ENCODE results near the gene ZZZ3.
"Not testable (repeated sequence)": the region's sequence is repeated elsewhere in the genome, so short reads cannot be mapped to it uniquely, and the experiment has no call there.

ZZZ3 gene

GRCh38 chr1:77682460-77683159 lies at the start of gene ZZZ3:
Gene ZZZ3, minus strand, starts transcription at chr1:77682658. Its CDS starts 49,304 bp downstream, at chr1:77633354.
- peak; percentile 92 for DNase-seq (ENCODE audit: low read depth)

GRCh38 chr1:77732090-77732489 lies 49.6 kb upstream of the ZZZ3 start:
- no peak for DNase-seq (ENCODE audit: low read depth)

- DNase-seq (ENCODE audit: low read depth): no peak
These were observed 43.2 kb upstream of the ZZZ3 start for GRCh38 chr1:77725706-77726105.

GRCh38 chr1:77718181-77718580 lies 35.7 kb upstream of the ZZZ3 start:
- DNase-seq (ENCODE audit: low read depth): no peak

- DNase-seq (ENCODE audit: low read depth): no peak
These were observed 33.6 kb upstream of the ZZZ3 start for GRCh38 chr1:77716065-77716464.

GRCh38 chr1:77709727-77710126 lies 27.3 kb upstream of the ZZZ3 start:
- DNase-seq (ENCODE audit: low read depth): no peak

- no peak for DNase-seq (ENCODE audit: low read depth)
These were observed 23.9 kb upstream of the ZZZ3 start for GRCh38 chr1:77706321-77706720.

GRCh38 chr1:77704736-77705135 lies 22.3 kb upstream of the ZZZ3 start:
- no peak for DNase-seq (ENCODE audit: low read depth)

GRCh38 chr1:77699673-77700072 lies 17.2 kb upstream of the ZZZ3 start:
- not testable (repeated sequence) for DNase-seq (ENCODE audit: low read depth)

- no peak for DNase-seq (ENCODE audit: low read depth)
These were observed 15.0 kb upstream of the ZZZ3 start for GRCh38 chr1:77697441-77697840.

- no peak for DNase-seq (ENCODE audit: low read depth)
These were observed 6.5 kb upstream of the ZZZ3 start for GRCh38 chr1:77688939-77689338.

GRCh38 chr1:77687519-77687906 lies 5.1 kb upstream of the ZZZ3 start:
- no peak for DNase-seq (ENCODE audit: low read depth)

GRCh38 chr1:77686796-77687518 lies 4.5 kb upstream of the ZZZ3 start:
- DNase-seq (ENCODE audit: low read depth): no peak

GRCh38 chr1:77683160-77684148 lies 996 bp upstream of the ZZZ3 start:
- DNase-seq (ENCODE audit: low read depth): peak; percentile 79

GRCh38 chr1:77680173-77680572 lies 2.3 kb downstream of the ZZZ3 start:
- DNase-seq (ENCODE audit: low read depth): no peak

GRCh38 chr1:77678660-77679610 lies 3.5 kb downstream of the ZZZ3 start:
- DNase-seq (ENCODE audit: low read depth): no peak

GRCh38 chr1:77674807-77675206 lies 7.7 kb downstream of the ZZZ3 start:
- DNase-seq (ENCODE audit: low read depth): not testable (repeated sequence)

- no peak for DNase-seq (ENCODE audit: low read depth)
These were observed 8.6 kb downstream of the ZZZ3 start for GRCh38 chr1:77673716-77674355.

- no peak for DNase-seq (ENCODE audit: low read depth)
These were observed 9.4 kb downstream of the ZZZ3 start for GRCh38 chr1:77673030-77673429.

- DNase-seq (ENCODE audit: low read depth): no peak
These were observed 10.1 kb downstream of the ZZZ3 start for GRCh38 chr1:77672374-77672773.

- DNase-seq (ENCODE audit: low read depth): no peak
These were observed 10.6 kb downstream of the ZZZ3 start for GRCh38 chr1:77671836-77672235.
